HCT116 (cell line): ENCODE results near the gene ARSB. TPM values are rescaled to one million over a fixed set of nuclear protein-coding genes. Genes with fewer than 3 reads are reported as not detected.

Source experiments
- ATAC-seq: fragments of 200-7000 bp; cut with Tn5 transposase; 2 replicates; pipeline ENCODE4 v1.9.1; 2020; ENCODE audit warnings: mild to moderate bottlenecking, moderate library complexity
- BruUV-seq: library from RNA; stranded (reverse); fragments of 400-500 nt; replicated peaks from 2 replicates; lab custom pipeline; 2021; lab: Mats Ljungman, UMichigan
- CTCF ChIA-PET: fragments of 300-600 bp; sonication (Branson Sonifier 250); formaldehyde crosslinking; loops from one replicate; lab custom pipeline; 2021; ENCODE audit warnings: antibody characterized with exemption; lab: Charles Lee
- POLR2A ChIA-PET: fragments of 300-600, 350-600 bp; sonication (Branson Sonifier 250); formaldehyde crosslinking; loops from one replicate; lab custom pipeline; 2021; ENCODE audit warnings: antibody characterized with exemption; lab: Charles Lee
- RAD21 ChIA-PET, 2 experiments: fragments of 300-600 bp; sonication (Branson Sonifier 250); formaldehyde crosslinking; loops; one replicate each; lab custom pipeline; 2023; ENCODE audit warnings: low total read pairs in 2 of 2; ENCODE audit not compliant: uncharacterized antibody in 2 of 2, unreplicated experiment in 2 of 2, low non-redundant PET in 1 of 2; lab: Charles Lee
- DNase-seq: peaks from one replicate; pipeline ENCODE4 v3.0.0-alpha.2; 2010; ENCODE audit warnings: low read depth, low spot score
- H2AFZ ChIP-seq: fragments of 200-600 bp; shearing (Covaris generic), sonication (generic); 2 replicates; pipeline ENCODE4 v1.6.1; 2017; ENCODE audit warnings: low read depth, mixed run types, mixed read lengths, antibody characterized with exemption, low read length; ENCODE audit not compliant: poor library complexity, severe bottlenecking
- H3K27ac ChIP-seq: 2 replicates; pipeline ENCODE4 v1.5.1; 2012; ENCODE audit warnings: low read depth, low read length
- H3K27me3 ChIP-seq: fragments of 200-600 bp; sonication (generic); 2 replicates; pipeline ENCODE4 v1.6.1; 2016; ENCODE audit warnings: mixed run types, low read length, mixed read lengths; ENCODE audit not compliant: insufficient read depth
- H3K36me3 ChIP-seq, 2 experiments: fragments of 200-500 bp in 1 of 2; fragments of 200-600 bp in 1 of 2; sonication (Bioruptor generic) in 1 of 2; sonication (generic) in 1 of 2; 2 replicates each; pipeline versions ENCODE4 v1.5.1 to v1.6.1; 2014 to 2016; ENCODE audit warnings: low read length in 2 of 2, inconsistent platforms in 1 of 2, mixed read lengths in 1 of 2, mixed run types in 1 of 2; ENCODE audit not compliant: insufficient read depth in 2 of 2, control insufficient read depth in 1 of 2
- H3K4me1 ChIP-seq, 2 experiments: fragments of 200-600 bp in 1 of 2; sonication (generic) in 1 of 2; 2 replicates each; pipeline versions ENCODE4 v1.5.1 to v1.6.1; 2012 to 2017; ENCODE audit warnings: low read length in 2 of 2, inconsistent platforms in 1 of 2, mild to moderate bottlenecking in 1 of 2, mixed read lengths in 1 of 2, mixed run types in 1 of 2, moderate library complexity in 1 of 2; ENCODE audit not compliant: insufficient read depth in 2 of 2, control insufficient read depth in 1 of 2
- H3K4me2 ChIP-seq: fragments of 200-600 bp; sonication (generic); 2 replicates; pipeline ENCODE4 v1.6.1; 2017; ENCODE audit warnings: mixed run types, low read length, mixed read lengths
- H3K4me3 ChIP-seq, 2 experiments: fragments of 200-600 bp in 1 of 2; sonication (generic) in 1 of 2; replicated peaks in 1 of 2; 2 replicates each; pipeline ENCODE4 v1.5.1; 2011 to 2016; ENCODE audit warnings: low read length in 2 of 2, control low read depth in 1 of 2, low read depth in 1 of 2, mild to moderate bottlenecking in 1 of 2, mixed read lengths in 1 of 2, mixed run types in 1 of 2
- H3K79me2 ChIP-seq: fragments of 200-600 bp; sonication (generic); 2 replicates; pipeline ENCODE4 v1.6.1; 2017; ENCODE audit warnings: mild to moderate bottlenecking, mixed run types, low read length, moderate library complexity, mixed read lengths; ENCODE audit not compliant: insufficient read depth
- H3K9ac ChIP-seq: fragments of 200-600 bp; sonication (generic); 2 replicates; pipeline ENCODE4 v1.6.1; 2016; ENCODE audit warnings: low read length, mixed read lengths
- H3K9me2 ChIP-seq: fragments of 200-600 bp; sonication (generic), shearing (Covaris generic); 2 replicates; pipeline ENCODE4 v1.6.1; 2017; ENCODE audit warnings: mixed run types, mild to moderate bottlenecking, moderate library complexity; ENCODE audit not compliant: insufficient read depth
- H3K9me3 ChIP-seq, 2 experiments: fragments of 200-500 bp in 1 of 2; fragments of 200-600 bp in 1 of 2; sonication (Bioruptor generic) in 1 of 2; sonication (generic) in 1 of 2; 2 replicates each; pipeline ENCODE4 v1.6.1; 2014 to 2017; ENCODE audit warnings: low read length in 2 of 2, mixed read lengths in 2 of 2, inconsistent platforms in 1 of 2, low read depth in 1 of 2, mild to moderate bottlenecking in 1 of 2, mixed run types in 1 of 2, moderate library complexity in 1 of 2; ENCODE audit not compliant: control insufficient read depth in 1 of 2, insufficient read depth in 1 of 2
- H4K20me1 ChIP-seq: fragments of 200-600 bp; sonication (generic), shearing (Covaris generic); 2 replicates; pipeline ENCODE4 v1.6.1; 2017; ENCODE audit warnings: mixed run types, mild to moderate bottlenecking, moderate library complexity; ENCODE audit not compliant: insufficient read depth
- CEBPB ChIP-seq: IDR thresholded peaks from 2 replicates; pipeline ENCODE4 v1.6.1; 2012; ENCODE audit warnings: low read depth
- EZH2 ChIP-seq: fragments of 200-600 bp; sonication (generic); IDR thresholded peaks from 2 replicates; pipeline ENCODE4 v1.6.1; 2017; ENCODE audit warnings: antibody characterized with exemption, mixed run types
- EZH2phosphoT487 ChIP-seq: fragments of 200-600 bp; IDR thresholded peaks from 2 replicates; pipeline ENCODE4 v1.6.1; 2018; ENCODE audit warnings: antibody characterized with exemption, borderline replicate concordance
- FOSL1 ChIP-seq: IDR thresholded peaks from 2 replicates; pipeline ENCODE4 v1.6.1; 2012; ENCODE audit warnings: low read depth
- intact Hi-C: fragments of 100-400 bp; cut with micrococcal nuclease; formaldehyde crosslinking; loops from 2 replicates; pipeline ENCODE4 v1.10.0; 2022
- total RNA-seq: library from RNA; stranded (reverse); gene quantifications from one replicate; pipeline ENCODE4 v1.2.1, GENCODE V29; 2021; ENCODE audit not compliant: unreplicated experiment
- TF ChIP-seq, protein P1 (sequence below): IDR thresholded peaks from 2 replicates; pipeline ENCODE4 v1.6.1; 2012
- TF ChIP-seq, protein P2 (sequence below): IDR thresholded peaks from 2 replicates; pipeline ENCODE4 v1.6.1; 2012; ENCODE audit warnings: low read depth

The ARSB gene
- total RNA-seq, 1 experiment from 2014 or later, result 4.8 TPM

DNA sequence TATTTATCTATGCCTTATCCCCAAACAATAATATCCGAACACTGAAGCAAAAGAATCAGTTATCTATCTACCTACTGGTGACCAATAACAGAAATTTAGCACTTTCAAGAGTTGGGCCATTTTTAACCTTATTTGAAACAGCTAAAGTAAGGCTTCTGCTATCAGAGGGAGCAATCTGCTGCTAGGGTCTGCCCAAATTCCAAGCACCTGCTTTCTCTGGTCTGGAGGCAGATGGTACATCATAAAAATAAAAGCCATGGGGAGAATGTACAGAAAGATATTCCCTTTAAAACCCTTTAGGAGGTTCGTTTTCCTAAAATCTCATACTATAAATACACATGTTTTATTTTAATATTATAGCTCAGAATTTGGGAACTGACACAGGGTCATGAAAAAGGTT lies 37.7 kb upstream of the ARSB start:
- Histone ChIP-seq H3K27me3 (no peaks in the 10 kb centered on the region), H3K79me2 (no peaks in the 10 kb centered on the region), H3K4me2 (no peak overlapping the region), H2AFZ (no peak overlapping the region), H3K27ac (no peak overlapping the region), H4K20me1 (no peaks in the 10 kb centered on the region), H3K4me1 (peaks cover 2 to 15% of the 10 kb centered on the region in 2 experiments; a peak in 2 of 4 replicates), H3K9me3 (no peaks in the 10 kb centered on the region), H3K36me3 (no peaks in the 10 kb centered on the region), H3K9me2 (no peaks in the 10 kb centered on the region), H3K4me3 (no peak overlapping the region), H3K9ac (no peak overlapping the region)
- ChIA-PET POLR2A (interaction anchor here (0.9 kb wide), 1 partner anchor 123 kb away, joined by 3 read pairs; no protein-coding TSS in a partner anchor), RAD21 (interaction anchor here (1.1 to 2.1 kb wide), 2 partner anchors 110 to 111 kb away, joined by 6 to 12 read pairs; no protein-coding TSS in a partner anchor), CTCF (interaction anchor here (1.3 to 9.1 kb wide), 5 partner anchors 38 to 1061 kb away, joined by 3 to 373 read pairs (median 24); partner anchors contain the start of gene ARSB)
- intact Hi-C loops, result loop anchor here (2.0 to 10.0 kb wide), 3 partner anchors 512 to 1060 kb away; no protein-coding TSS in a partner anchor
- no TSS peak for BruUV-seq
- TF ChIP-seq, protein P1, sequence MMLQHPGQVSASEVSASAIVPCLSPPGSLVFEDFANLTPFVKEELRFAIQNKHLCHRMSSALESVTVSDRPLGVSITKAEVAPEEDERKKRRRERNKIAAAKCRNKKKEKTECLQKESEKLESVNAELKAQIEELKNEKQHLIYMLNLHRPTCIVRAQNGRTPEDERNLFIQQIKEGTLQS, result no peak
- no peak for TF ChIP-seq FOSL1
- TF ChIP-seq CEBPB, result no peak
- no peak for TF ChIP-seq EZH2phosphoT487
- no peak for TF ChIP-seq EZH2
- TF ChIP-seq, protein P2, sequence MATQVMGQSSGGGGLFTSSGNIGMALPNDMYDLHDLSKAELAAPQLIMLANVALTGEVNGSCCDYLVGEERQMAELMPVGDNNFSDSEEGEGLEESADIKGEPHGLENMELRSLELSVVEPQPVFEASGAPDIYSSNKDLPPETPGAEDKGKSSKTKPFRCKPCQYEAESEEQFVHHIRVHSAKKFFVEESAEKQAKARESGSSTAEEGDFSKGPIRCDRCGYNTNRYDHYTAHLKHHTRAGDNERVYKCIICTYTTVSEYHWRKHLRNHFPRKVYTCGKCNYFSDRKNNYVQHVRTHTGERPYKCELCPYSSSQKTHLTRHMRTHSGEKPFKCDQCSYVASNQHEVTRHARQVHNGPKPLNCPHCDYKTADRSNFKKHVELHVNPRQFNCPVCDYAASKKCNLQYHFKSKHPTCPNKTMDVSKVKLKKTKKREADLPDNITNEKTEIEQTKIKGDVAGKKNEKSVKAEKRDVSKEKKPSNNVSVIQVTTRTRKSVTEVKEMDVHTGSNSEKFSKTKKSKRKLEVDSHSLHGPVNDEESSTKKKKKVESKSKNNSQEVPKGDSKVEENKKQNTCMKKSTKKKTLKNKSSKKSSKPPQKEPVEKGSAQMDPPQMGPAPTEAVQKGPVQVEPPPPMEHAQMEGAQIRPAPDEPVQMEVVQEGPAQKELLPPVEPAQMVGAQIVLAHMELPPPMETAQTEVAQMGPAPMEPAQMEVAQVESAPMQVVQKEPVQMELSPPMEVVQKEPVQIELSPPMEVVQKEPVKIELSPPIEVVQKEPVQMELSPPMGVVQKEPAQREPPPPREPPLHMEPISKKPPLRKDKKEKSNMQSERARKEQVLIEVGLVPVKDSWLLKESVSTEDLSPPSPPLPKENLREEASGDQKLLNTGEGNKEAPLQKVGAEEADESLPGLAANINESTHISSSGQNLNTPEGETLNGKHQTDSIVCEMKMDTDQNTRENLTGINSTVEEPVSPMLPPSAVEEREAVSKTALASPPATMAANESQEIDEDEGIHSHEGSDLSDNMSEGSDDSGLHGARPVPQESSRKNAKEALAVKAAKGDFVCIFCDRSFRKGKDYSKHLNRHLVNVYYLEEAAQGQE, result no peak
- ATAC-seq (no peak), DNase-seq (no peak)
